HCEC 1CT (cell line): ENCODE measurements around the gene CAMTA1.
A peak's percentile ranks its signal among the peaks of the same experiment; 100 is the strongest.

Experiments
- DNase-seq: peaks from one replicate; pipeline ENCODE4 v3.0.0-alpha.2; 2017

CAMTA1 gene

DNA sequence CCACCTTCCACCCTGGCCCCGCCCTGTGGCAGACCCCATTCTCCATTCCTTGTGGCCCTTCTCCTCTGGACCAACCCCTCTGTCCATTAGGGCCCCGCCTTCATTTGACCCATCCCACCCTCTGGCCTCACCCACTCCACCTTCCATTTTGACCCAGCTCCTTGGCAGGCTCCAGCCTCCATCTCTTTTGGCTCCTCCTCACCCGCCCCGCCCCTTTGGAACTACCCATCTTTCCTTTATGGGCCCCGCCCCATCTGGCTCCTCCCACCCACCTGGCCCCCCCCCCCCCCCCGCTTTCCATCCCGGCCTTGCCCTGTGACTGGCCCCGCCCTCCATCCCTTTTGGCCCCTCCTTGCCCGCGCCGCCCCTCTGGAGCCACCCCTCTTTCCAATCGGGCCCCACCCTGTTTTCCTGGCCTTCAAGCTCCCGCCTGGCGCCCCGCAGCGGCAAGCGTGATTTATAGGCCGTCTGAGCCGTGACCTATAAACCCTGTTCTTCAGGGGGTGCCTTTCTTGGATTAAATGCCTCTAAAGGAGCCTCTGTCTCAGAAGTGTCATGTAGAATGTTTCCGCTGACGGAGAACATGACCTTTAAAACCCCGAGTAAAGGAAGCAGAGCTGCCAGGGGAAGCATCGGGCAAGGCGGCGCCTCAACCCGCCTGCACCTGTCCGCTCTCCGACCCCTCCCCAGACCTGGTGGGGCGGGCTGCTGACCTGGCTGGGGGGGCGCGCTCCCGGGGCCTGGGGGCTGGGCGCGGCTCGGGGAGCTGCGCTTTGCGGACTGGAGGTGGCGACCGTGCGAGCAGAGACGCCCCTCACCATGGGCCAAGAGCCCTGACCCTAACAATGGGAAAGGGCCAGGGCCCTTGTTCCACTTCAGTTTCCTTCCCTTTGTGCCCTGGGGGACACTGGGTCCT is 178.0 kb downstream of the CAMTA1 start:
- peak; percentile 9 for DNase-seq

DNA sequence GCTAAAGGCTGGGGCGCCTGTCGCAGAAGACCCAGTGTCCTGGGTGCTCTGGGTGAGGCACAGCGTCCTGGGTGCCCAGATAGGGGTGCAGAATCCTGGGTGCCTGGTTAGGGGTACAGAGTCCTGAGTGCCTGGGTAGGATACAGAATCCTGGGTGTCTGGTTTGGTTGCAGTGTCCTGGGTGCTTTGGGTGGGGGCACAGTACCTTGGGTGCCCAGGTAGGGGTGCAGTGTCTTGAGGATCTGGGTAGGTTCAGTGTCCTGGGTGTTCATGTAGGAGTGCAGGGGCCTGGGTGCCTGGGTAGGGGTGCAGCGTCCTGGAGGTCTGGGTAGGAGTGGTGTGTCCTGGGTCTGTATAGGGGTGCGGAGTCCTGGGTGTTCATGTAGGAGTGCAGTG is 178.7 kb downstream of the CAMTA1 start:
- DNase-seq, result no peak

DNA sequence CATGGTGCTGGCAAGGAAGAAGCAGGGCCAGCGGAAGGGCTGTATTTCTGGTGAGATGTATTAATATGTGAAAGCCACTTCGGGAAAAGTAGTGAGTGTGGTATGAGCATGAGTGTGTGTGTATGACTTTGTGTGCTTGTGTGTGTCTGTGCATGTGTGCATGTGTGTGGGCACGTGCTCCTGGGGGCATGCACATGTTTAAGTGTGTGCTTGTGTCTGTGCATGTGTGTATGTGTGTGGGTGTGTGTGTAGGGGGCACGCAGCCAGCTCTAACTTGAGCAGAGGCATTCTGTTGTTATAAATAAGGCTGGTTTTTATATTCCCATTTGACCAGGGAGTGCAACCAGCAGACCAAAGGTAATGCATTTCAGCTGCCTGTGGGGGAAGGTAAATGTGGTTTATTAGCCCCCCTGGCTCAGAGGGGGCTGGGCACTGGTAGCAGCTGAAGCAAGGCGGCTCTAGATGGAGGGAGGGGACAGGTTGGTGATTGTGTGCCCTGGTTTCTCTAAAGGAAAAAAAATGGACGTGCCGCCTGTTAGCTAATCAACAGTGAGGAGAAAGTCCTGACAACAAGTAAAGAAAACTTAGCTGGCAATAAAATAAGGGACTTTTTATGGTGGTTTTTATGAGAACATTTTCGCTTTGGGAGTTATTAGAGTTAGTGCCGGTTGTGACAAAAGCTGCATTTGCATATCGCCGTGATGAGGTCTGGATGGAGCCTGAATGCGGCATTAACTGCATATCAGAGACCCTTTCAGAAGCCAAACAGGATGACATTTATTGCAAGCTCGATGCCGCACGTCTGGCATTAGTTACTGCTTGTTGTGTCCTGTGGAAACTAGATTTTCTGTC is 180.1 kb downstream of the CAMTA1 start:
- DNase-seq, result no peak

DNA sequence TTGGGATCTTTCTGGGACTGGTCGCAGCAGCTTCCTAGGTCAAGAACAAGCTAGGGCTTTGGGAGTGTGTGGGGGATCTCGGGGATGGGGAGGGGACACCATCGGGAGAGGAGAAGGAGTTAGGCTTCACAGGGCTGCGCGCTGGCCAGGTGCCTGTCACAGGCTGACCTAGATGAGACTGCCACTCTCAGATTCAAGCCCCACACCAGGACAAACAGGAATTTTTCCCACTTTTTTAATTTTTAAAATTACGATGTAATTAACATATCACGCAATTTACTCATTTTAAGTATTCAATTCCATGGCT is 180.6 kb downstream of the CAMTA1 start:
- no peak for DNase-seq

DNA sequence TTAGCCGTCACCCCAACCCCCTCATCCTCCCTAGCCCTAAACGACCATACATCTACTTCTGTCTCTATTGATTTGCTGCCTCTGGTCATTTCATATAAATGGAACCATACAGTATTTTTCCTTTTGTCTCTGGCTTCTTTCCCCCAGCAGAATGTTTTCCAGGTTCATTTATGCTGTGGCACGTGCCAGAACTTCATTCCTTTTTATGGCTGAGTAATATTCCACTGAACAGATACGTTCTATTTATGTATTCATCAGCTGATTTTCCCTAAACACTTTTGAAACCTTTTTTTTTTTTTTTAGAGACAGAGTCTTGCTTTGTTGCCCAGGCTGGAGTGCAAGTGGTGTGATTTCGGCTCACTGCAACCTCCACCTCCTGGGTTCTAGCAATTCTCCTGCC is 181.1 kb downstream of the CAMTA1 start:
- DNase-seq, result no peak

DNA sequence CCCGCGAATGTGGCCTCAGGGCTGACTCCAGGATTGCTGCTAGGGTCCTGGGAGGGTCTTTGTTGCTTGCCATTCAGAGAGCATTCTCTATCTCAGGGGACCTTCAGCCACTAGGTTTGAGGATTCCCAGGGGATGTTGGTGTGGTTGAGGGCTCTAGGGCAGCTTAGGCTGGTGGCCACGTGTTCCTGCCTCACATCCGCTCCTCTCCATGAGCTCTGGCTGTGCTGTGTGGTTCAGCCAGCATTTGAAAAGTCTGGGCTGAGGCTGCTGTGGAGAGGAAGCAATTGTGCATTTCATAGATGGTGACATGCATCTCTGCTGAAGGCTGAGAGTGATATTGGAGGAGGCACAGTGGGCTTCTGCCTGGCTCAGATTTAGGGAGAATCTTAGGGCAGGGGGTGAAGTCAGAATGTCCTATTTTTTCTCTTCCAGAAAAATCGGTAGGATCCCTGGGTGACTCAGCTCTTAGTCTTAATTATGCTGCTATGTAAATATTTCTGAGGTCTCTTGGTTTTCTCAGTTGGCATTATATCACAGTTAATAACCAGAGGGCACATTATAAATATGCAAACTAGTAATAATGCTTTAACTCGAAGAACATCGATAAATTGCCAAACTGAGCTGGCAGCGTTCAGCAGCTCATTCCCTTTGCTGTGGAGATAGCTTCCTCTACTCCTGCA is 182.3 kb downstream of the CAMTA1 start:
- DNase-seq, result no peak

DNA sequence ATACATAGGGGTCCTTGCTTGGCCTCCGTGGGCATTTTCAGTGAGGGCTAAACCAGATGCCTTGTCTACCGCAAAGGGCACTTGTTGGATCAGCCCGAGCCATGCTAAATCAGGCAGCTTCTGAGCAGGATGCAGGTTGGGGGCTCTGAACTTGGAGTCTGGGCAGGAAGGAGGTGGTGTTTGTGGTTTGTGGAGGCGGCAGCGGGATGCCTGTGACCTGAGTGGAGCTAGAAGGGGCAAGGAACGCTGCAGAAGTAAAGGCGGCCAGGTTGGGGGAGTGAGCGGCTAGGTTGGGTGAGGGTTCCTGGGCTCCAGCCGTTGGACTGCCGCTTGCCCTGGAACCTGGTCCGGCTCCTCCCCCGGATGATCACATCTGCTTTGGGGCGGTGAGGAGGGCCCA is 183.9 kb downstream of the CAMTA1 start:
- no peak for DNase-seq

DNA sequence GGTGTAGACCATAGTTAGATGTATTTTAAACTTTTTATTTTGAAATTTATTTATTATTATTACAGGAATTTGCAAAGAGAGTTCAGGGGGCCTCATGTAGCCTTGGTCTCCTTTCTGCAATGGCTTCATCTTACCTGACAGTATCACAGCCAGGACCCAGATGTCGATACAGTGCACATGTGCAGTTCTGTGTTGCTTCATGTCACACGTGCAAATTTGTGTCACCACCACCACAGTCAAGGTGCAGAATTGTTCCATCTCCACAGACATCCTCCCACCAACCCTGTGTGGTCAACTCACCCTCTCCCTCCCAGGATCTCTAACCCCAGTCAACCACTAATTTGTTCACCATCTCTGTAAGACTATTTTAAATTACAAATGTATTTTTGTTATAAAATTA is 184.5 kb downstream of the CAMTA1 start:
- DNase-seq, result no peak

DNA sequence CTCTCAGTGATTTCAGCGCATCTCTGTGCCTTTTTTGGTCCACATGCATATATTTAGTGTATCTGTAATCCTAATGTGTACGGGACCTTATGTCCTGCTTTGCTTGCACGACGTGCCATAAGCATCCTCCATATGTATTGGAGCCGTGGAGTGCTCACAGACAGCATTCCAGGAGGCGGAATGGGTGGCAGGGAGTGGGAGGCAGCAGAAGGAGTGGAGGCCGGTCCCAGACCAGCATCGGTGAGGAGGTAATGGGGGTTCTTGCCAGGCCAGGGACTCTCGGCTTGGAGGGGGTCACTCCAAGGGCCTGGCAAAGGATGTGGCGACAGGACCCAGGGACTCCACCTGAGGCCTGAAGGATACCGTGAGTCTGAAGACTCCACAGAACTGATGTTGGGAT is 185.0 kb downstream of the CAMTA1 start:
- DNase-seq, result no peak

DNA sequence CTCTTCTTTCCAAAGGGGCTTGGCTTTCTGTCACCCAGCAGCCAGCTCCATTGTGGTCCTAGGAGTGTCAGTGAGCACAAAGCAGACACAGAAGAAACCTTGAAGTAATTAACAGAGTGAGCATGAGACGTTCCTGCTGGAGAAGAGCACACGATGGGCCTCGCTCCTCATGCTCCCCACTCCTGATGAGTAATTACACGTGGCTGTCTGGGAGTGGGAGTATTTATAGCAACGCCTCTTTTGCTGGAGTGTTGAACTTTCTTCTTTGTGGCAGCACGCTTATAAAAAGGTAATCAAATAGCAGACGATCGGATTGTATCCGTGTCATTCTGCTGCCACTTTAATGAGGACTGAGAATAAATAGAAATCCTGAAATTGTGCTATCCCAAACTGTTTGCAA is 185.8 kb downstream of the CAMTA1 start:
- DNase-seq, result no peak

DNA sequence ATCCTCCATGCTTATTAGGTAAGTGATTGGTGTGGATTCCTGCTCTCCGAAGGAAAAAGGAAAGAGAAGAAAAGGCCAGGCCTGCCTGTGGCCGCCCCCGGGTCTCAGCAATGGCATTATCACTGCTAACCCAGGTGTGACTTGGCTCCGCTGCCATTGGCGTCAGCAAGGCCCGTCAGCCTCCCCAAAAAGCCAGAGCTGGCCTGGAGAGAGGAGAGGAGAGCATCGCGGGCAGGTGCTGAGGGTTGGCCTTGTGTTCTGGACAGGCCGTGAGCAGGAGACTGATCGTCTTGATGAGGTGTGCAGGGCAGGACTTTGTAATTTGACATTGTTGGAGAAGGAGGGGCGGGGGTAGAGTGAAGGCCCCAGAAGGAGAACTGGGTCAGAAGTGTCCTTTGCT is 186.4 kb downstream of the CAMTA1 start:
- DNase-seq, result no peak

DNA sequence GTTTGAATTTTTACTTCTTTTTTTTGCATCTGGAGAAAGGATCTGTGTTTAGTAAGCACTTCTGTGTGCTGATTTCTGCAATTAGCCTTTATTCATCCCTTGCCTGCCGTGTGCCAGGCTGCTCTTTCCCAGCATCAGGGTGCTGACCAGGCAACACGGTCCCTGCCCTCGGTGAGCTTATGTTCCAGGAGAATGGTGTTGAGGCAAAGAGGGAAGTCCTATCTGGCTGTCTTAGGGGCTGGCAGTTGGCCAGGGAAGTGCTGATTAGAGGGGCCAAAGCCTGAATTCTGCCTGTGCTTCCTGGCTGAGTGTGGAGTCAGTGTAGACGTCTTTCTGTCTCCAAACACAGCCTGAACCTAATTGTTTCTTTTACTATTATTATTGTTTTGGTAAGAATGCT is 187.1 kb downstream of the CAMTA1 start:
- no peak for DNase-seq

DNA sequence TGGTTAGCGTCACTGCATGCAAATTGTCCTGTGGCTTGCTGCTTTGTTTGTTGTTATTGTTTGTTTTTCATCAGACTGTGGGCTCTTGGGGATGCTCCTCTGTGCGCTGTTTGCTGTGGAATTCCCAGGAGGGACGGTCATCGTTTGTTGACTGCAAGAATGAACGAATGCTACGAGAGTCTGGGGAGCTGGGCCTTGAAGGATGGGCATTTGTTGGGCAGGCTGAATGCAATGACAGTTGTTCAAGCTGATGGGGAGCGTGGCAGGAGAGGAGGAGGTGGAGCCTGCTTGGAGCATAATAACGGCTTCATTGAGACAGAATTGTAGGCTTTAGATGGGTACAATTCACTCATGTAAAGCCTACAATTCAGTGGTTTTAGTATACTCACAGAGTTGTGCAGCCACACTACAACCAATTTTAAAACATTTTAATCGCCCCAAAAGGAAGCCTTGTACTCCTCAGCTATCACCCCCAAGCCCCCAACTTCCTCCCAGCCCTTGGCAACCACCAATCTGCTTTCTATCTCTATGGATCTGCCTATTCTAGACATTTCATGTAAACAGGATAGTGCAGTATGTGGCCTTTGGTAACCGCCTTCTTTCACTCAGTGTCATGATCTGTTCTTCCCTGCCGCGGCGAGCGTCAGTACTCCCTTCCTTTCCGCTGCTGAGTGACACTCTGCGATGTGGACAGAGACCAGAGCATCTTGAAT is 190.2 kb downstream of the CAMTA1 start:
- DNase-seq, result no peak

DNA sequence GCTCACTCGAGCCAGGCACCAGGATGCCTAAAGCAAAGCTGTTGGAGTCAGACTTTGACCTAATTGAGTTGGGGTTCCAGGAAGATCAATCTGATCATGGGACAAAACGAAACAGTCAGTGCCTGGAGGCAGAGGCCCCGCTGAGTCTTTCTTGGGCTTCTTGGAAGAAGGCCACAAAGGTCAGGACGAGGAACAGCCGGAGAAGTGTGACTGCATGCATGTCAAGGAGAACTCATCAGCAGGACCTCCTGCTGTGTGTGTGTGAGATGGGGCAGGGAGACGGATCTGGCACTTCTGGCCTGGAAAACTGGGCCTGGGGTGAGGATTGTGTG is 190.8 kb downstream of the CAMTA1 start:
- DNase-seq, result no peak

DNA sequence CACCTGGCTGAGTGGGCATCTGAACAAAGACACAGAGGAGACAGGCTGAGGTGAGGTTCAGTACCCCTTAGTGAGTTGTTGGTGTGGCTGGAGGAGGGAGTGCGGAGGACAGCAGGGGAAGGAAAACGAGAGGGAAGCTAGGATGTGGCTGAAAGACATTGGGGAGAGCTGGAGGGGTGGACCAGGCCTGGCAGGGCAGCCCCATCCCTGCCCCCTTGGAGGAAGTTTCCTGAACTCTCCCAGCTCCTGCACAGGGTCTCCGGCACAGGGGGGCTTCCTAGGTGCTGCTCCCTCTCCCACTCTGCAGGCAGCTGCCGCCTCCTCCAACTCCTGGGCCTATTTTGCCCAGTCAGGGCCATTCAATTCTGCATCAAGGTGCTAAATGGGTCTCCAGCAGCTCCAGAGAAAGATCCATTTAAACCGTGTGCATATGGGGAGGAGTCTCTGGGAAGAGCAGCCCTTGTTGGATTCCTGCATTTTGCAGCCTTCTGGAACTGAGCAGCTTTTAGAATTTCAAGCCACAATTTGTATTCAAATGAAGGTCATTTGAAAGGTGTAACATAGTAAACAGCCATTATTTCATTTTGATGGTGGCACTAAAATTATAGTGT is 193.9 kb downstream of the CAMTA1 start:
- DNase-seq, result no peak

DNA sequence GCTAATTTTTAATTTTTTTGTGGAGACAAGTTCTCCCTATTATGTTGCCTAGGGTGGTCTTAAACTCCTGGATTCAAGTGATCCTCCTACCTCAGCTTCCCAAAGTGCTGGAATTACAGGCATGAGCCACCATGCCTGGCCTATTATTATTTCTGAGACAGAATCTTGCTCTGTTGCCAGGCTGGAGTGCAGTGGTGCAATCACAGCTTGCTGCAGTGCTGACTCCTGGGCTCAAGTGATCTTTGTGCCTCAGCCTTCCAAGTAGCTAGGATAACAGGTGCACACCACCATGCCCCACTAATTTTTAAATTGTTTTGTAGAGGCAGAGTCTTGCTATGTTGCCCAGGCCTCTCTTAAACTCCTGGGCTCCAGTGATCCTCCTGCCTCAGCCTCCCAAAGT is 196.3 kb downstream of the CAMTA1 start:
- DNase-seq, result no peak

DNA sequence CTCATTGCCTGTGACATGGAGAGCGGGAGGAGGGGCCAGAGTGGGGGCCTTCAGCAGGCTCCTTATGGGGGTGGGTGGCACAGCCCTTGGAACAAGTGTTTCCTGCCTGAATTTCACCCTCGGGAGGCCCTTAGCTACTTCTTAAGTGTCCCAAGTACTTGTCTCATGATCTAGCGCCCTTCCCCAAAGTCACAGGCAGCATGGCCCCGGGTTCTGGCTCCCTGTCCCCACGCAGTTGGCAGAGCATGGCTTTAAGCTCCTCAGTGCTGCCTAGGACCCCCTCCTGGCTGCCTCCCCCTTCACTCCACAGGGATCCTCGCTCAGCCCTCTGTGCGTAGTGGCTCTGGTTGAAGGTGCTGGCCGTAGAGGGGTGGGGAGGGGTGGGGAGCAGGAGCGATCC is 197.2 kb downstream of the CAMTA1 start:
- DNase-seq, result no peak

DNA sequence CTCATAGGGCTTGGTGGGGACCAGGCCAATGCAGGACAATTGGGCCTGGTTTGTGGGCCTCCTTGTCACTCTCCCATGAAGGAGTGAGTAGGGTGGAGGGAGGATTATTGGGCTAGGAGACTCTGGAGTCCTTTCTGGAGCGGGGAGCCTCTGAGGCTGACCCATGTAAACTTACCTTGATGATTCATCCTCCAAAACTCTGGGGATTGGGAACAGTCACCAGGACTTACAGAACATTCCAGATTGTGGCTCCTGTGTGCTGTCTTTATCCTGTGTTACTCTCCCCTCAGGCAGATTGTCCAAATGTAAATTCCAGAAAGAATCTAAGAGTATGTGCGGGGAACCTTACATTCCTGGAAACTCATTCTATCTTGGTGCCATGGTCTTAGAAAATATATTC is 197.6 kb downstream of the CAMTA1 start:
- DNase-seq, result no peak

DNA sequence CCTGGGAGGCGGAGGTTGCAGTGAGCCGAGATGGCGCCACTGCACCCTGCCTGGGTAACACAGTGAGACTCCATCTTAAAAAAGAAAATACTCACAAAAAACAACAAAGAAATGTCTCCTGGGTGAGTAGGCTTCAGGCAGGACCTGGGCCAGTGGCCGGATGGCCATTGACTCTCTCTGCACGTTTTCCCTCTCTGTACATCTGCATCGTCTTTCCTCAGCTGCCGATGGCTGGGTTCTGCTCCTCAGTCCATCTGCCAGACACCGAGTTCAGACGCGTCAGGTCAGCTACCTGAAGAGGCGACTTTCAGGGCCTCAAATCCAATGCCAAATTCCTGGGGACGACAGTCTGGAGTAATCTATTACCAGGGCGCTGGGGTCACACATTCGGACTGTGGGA is 199.3 kb downstream of the CAMTA1 start:
- DNase-seq, result no peak

DNA sequence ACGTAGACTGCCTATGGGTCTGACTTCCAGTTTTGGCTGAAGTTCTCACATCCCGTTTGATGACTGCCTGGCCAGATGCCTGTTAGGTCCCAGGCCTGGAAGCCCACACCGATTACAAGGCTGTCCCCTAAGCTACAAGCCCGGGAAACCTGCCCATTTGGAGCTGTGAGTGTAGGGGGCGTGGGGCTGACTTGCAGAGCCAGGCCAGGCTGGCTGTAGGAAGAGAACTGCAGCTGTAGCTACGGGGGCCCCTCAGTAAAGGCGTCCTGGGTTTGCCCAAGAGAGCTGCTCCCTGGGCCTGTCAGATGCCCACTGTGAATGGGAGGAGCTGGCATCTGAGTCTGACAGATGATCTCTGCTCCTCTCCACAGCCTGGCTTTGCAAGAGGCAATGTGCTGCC is 199.7 kb downstream of the CAMTA1 start:
- DNase-seq, result no peak

DNA sequence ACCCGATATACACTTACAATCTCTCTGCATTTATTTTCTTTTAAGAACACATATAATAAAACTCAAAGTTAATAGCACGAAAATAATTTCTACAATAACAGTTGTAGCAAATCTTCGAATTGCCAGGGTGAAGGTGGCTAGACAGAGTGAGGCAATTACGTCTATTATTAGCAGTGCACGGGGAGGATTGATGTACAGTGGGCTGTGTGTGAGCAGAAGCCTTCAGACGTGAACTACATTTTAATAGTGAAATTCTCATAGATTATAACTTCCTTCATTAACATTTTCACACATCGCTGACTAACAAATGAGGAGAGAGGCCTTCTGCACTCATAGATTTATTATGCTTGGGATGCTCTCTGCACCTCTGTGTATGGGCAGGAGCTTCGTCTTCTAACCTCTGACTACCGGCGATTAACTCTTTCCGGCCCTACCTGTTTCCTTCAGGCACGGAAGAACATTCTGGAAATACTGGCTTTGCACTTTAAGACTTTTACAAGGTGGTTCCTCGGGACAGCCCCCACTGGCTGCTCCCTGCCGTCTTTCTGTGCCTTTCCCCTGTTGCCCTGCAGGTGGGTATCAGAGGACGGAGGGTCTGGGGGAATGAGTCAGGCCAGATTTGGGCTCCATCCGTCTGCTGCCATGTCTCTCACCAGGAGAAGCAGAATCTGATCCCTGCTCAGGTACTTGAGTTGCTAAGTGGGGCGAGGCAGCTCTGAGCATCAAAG is 200.5 kb downstream of the CAMTA1 start:
- no peak for DNase-seq

DNA sequence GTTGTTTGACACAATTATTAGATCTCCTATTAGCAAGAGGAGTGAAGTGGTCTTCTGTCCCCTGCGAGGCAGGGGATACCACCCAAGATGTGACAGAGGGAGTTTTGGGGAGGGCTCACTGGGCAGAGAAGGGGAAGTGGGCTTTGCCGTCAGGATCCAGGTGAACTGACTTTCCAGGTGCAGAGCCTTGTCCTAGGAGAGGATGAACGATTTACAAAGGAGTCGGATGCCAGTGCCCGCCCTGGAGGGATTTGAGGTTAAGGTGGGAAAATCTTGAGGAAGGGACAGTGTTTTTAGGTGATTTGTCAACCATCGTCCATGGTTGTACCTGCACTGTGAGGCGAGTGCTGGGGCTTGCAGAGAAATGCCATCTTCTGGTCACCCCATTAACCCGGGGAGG is 201.0 kb downstream of the CAMTA1 start:
- no peak for DNase-seq
